ENCODE results near the gene MT3.

The MT3 gene

GRCh38 chr16:56547120-56547948 is 42.0 kb upstream of the MT3 start:
- Histone ChIP-seq H3K9me3 (ENCODE audit: insufficient read depth, low read depth, low read length) (no peaks in the 10 kb centered on the region), H3K27me3 (ENCODE audit: insufficient read depth, low read length, poor library complexity, severe bottlenecking) (no peaks in the 10 kb centered on the region), H2AFZ (ENCODE audit: low read length) (peak overlapping the region; percentile 54), H3K9me2 (replicated peaks; ENCODE audit: low read depth, low read length) (no peaks in the 10 kb centered on the region), H3K79me2 (ENCODE audit: insufficient read depth, low read length) (no peaks in the 10 kb centered on the region), H4K20me1 (ENCODE audit: insufficient read depth, low read length, poor library complexity, severe bottlenecking) (no peaks in the 10 kb centered on the region), H3K4me3 (ENCODE audit: low read length, poor library complexity, severe bottlenecking) (peak overlapping the region; percentile 22), H3K4me2 (ENCODE audit: low read depth, low read length, poor library complexity, severe bottlenecking) (peak overlapping the region; percentile 68), H3F3A (ENCODE audit: low read depth) (peaks cover 2% of the 10 kb centered on the region; the same call in 1 of the 2 replicates), H3K9ac (ENCODE audit: low read depth, low read length, poor library complexity, severe bottlenecking) (no peak overlapping the region), H3K36me3 (ENCODE audit: insufficient read depth, low read length) (no peaks in the 10 kb centered on the region), H3K4me1 (ENCODE audit: insufficient read depth, low read length, poor library complexity, severe bottlenecking) (peaks cover 42% of the 10 kb centered on the region)
- TF ChIP-seq CTCF (conservative IDR thresholded peaks at IDR 0.05; ENCODE audit: low read length), result no peak
- no peak for TF ChIP-seq EZH2phosphoT487 (IDR thresholded peaks at IDR 0.05; ENCODE audit: borderline replicate concordance)

GRCh38 chr16:56547949-56548567 is 41.3 kb upstream of the MT3 start:
- Histone ChIP-seq H3K4me2 (ENCODE audit: low read depth, low read length, poor library complexity, severe bottlenecking) (peak overlapping the region; percentile 68), H4K20me1 (ENCODE audit: insufficient read depth, low read length, poor library complexity, severe bottlenecking) (no peaks in the 10 kb centered on the region), H3K4me1 (ENCODE audit: insufficient read depth, low read length, poor library complexity, severe bottlenecking) (peaks cover 47% of the 10 kb centered on the region), H2AFZ (ENCODE audit: low read length) (peak overlapping the region; percentile 54), H3K79me2 (ENCODE audit: insufficient read depth, low read length) (no peaks in the 10 kb centered on the region), H3K27me3 (ENCODE audit: insufficient read depth, low read length, poor library complexity, severe bottlenecking) (no peaks in the 10 kb centered on the region), H3K36me3 (ENCODE audit: insufficient read depth, low read length) (no peaks in the 10 kb centered on the region), H3K9me2 (replicated peaks; ENCODE audit: low read depth, low read length) (no peaks in the 10 kb centered on the region), H3K4me3 (ENCODE audit: low read length, poor library complexity, severe bottlenecking) (peak overlapping the region; percentile 22), H3K9me3 (ENCODE audit: insufficient read depth, low read depth, low read length) (no peaks in the 10 kb centered on the region), H3K9ac (ENCODE audit: low read depth, low read length, poor library complexity, severe bottlenecking) (no peak overlapping the region), H3F3A (ENCODE audit: low read depth) (peaks cover 2% of the 10 kb centered on the region; the same call in 1 of the 2 replicates)
- no peak for TF ChIP-seq EZH2phosphoT487 (IDR thresholded peaks at IDR 0.05; ENCODE audit: borderline replicate concordance)

GRCh38 chr16:56549161-56549560 is 40.2 kb upstream of the MT3 start:
- no peaks in the 10 kb centered on the region for H3K9me3 ChIP-seq (ENCODE audit: insufficient read depth, low read depth, low read length)
- H3F3A ChIP-seq (ENCODE audit: low read depth), result peaks cover 2% of the 10 kb centered on the region; the same call in 1 of the 2 replicates
- H3K9me2 ChIP-seq (replicated peaks; ENCODE audit: low read depth, low read length), result no peaks in the 10 kb centered on the region
- H3K79me2 ChIP-seq (ENCODE audit: insufficient read depth, low read length), result no peaks in the 10 kb centered on the region
- no peak overlapping the region for H3K9ac ChIP-seq (ENCODE audit: low read depth, low read length, poor library complexity, severe bottlenecking)
- no peak overlapping the region for H3K4me2 ChIP-seq (ENCODE audit: low read depth, low read length, poor library complexity, severe bottlenecking)
- no peak for TF ChIP-seq CTCF (conservative IDR thresholded peaks at IDR 0.05; ENCODE audit: low read length)
- TF ChIP-seq EZH2phosphoT487 (IDR thresholded peaks at IDR 0.05; ENCODE audit: borderline replicate concordance), result no peak
- H4K20me1 ChIP-seq (ENCODE audit: insufficient read depth, low read length, poor library complexity, severe bottlenecking), result no peaks in the 10 kb centered on the region
- H3K4me3 ChIP-seq (ENCODE audit: low read length, poor library complexity, severe bottlenecking), result no peak overlapping the region
- H3K27me3 ChIP-seq (ENCODE audit: insufficient read depth, low read length, poor library complexity, severe bottlenecking), result no peaks in the 10 kb centered on the region
- H3K4me1 ChIP-seq (ENCODE audit: insufficient read depth, low read length, poor library complexity, severe bottlenecking), result peaks cover 47% of the 10 kb centered on the region
- no peak overlapping the region for H2AFZ ChIP-seq (ENCODE audit: low read length)
- no peaks in the 10 kb centered on the region for H3K36me3 ChIP-seq (ENCODE audit: insufficient read depth, low read length)
